Kidney epithelial cell (primary cell): ENCODE results near the gene SPATA18. TPM values are rescaled to one million over a fixed set of nuclear protein-coding genes. Genes with fewer than 3 reads are reported as not detected.

Experiments
- DNase-seq: peaks from one replicate; pipeline ENCODE4 v3.0.0-alpha.2; 2010; ENCODE audit warnings: low read depth
- H3K27me3 ChIP-seq: 2 replicates; pipeline ENCODE4 v1.6.0; 2011; ENCODE audit warnings: low read length; ENCODE audit not compliant: control insufficient read depth, insufficient read depth
- H3K36me3 ChIP-seq: 2 replicates; pipeline ENCODE4 v1.5.1; 2011; ENCODE audit warnings: low read length; ENCODE audit not compliant: control insufficient read depth, insufficient read depth
- H3K4me3 ChIP-seq: 2 replicates; pipeline ENCODE4 v1.5.1; 2011; ENCODE audit warnings: low read depth, mild to moderate bottlenecking, control low read depth, low read length
- CTCF ChIP-seq: IDR thresholded peaks from 2 replicates; pipeline ENCODE4 v1.5.1; 2011; ENCODE audit warnings: mild to moderate bottlenecking, moderate library complexity, low read length, control low read depth, inconsistent platforms; ENCODE audit not compliant: insufficient read depth, poor library complexity, severe bottlenecking
- total RNA-seq: library from RNA; depleted of rRNA; stranded (reverse); fragments of >200 nt; gene quantifications from 2 replicates; pipeline ENCODE4 v1.2.3, GENCODE V29; 2015

Gene SPATA18
- 10.5 and 11.0 TPM in 2 replicates for total RNA-seq

- Histone ChIP-seq H3K36me3 (no peaks in the 10 kb centered on the region), H3K27me3 (no peaks in the 10 kb centered on the region), H3K4me3 (peak within 1 kb of the TSS; percentile 51)
- DNase-seq = no peak
- no peak for TF ChIP-seq CTCF
Observed at GRCh38 chr4:52051213-52051614, at the start of gene SPATA18. Gene SPATA18 (plus strand): TSS chr4:52051304. CDS start chr4:52051705, 401 bp downstream.

- H3K4me3 ChIP-seq = no peak overlapping the region
- H3K27me3 ChIP-seq = no peaks in the 10 kb centered on the region
- H3K36me3 ChIP-seq = no peaks in the 10 kb centered on the region
- no peak for TF ChIP-seq CTCF
- DNase-seq = peak; percentile 9
Observed at GRCh38 chr4:52001616-52002015, 49.5 kb upstream of the SPATA18 start.

- no peak for TF ChIP-seq CTCF
- H3K36me3 ChIP-seq = no peaks in the 10 kb centered on the region
- H3K4me3 ChIP-seq = no peak overlapping the region
- no peak for DNase-seq
- H3K27me3 ChIP-seq = no peaks in the 10 kb centered on the region
Observed at GRCh38 chr4:52004414-52004813, 46.7 kb upstream of the SPATA18 start.

GRCh38 chr4:52005604-52006273 lies 45.4 kb upstream of the SPATA18 start:
- Histone ChIP-seq H3K4me3 (no peak overlapping the region), H3K27me3 (no peaks in the 10 kb centered on the region), H3K36me3 (no peaks in the 10 kb centered on the region)
- no peak for DNase-seq
- no peak for TF ChIP-seq CTCF

- Histone ChIP-seq H3K4me3 (no peak overlapping the region), H3K36me3 (no peaks in the 10 kb centered on the region), H3K27me3 (no peaks in the 10 kb centered on the region)
- no peak for DNase-seq
- TF ChIP-seq CTCF = no peak
Observed at GRCh38 chr4:52006887-52007286, 44.2 kb upstream of the SPATA18 start.

GRCh38 chr4:52010986-52011385 lies 40.1 kb upstream of the SPATA18 start:
- no peak for TF ChIP-seq CTCF

More at GRCh38 chr4:52010986-52011385, 40.1 kb upstream of the SPATA18 start:
- no peak for DNase-seq
- no peaks in the 10 kb centered on the region for H3K36me3 ChIP-seq
- H3K4me3 ChIP-seq = no peak overlapping the region
- no peaks in the 10 kb centered on the region for H3K27me3 ChIP-seq
